H1 (cell line): Measurements from ENCODE around the gene KCNG3. TPM values are rescaled to one million over a fixed set of nuclear protein-coding genes. Genes with fewer than 3 reads are reported as not detected.

Experiments
- CBX5 ChIP-seq: fragments of 300-800, 300-1000 bp; sonication (generic); IDR thresholded peaks from 2 replicates; pipeline ENCODE4 v1.7.1; 2016; ENCODE audit warnings: antibody characterized with exemption, low read length, low read depth
- GABPA ChIP-seq: IDR thresholded peaks from 2 replicates; pipeline ENCODE4 v1.6.1; 2011; ENCODE audit warnings: mild to moderate bottlenecking, low read length, moderate library complexity, borderline replicate concordance; ENCODE audit not compliant: insufficient read depth
- MAFK ChIP-seq: IDR thresholded peaks from 2 replicates; pipeline ENCODE4 v1.6.1; 2012; ENCODE audit warnings: low read depth, mild to moderate bottlenecking, improper control_type of control experiment, low read length
- NANOG ChIP-seq: IDR thresholded peaks from 2 replicates; pipeline ENCODE4 v1.6.1; 2011; ENCODE audit warnings: low read length, low read depth, mild to moderate bottlenecking, inconsistent platforms; ENCODE audit not compliant: insufficient read depth, poor library complexity, severe bottlenecking
- RXRA ChIP-seq: IDR thresholded peaks from 2 replicates; pipeline ENCODE4 v1.6.1; 2011; ENCODE audit warnings: low read depth, mild to moderate bottlenecking, low read length, moderate library complexity; ENCODE audit not compliant: insufficient read depth
- TCF12 ChIP-seq: IDR thresholded peaks from 2 replicates; pipeline ENCODE4 v1.6.1; 2011; ENCODE audit warnings: low read depth, mild to moderate bottlenecking, low read length
- ZNF274 ChIP-seq: IDR thresholded peaks from 2 replicates; pipeline ENCODE4 v1.7.0; 2012; ENCODE audit warnings: low read length, borderline replicate concordance; ENCODE audit errors: extremely low read depth
- polyA plus RNA-seq, 7 experiments: library from polyadenylated mRNA; depleted of rRNA in 3 of 7; stranded (reverse) in 5 of 7; unstranded in 2 of 7; fragments of >200 nt in 5 of 7; fragments of 200-250 nt in 2 of 7; gene quantifications; 1 replicate in 5 of 7; 2 replicates in 1 of 7; 4 replicates in 1 of 7; pipeline versions ENCODE4 v1.2.1 to v1.2.3, GENCODE V29; 2011 to 2013; ENCODE audit warnings: missing spikeins in 2 of 7, mixed read lengths in 2 of 7
- total RNA-seq: library from RNA; stranded (reverse); fragmentation: NEBNext Ultra II Directional; extraction: Animal tissue kit (Norgen Biotek cat#: 25700); gene quantifications from 2 replicates; pipeline ENCODE4 v1.2.1, GENCODE V29; 2021
- TF ChIP-seq, protein P1 (sequence below): fragments of 300-600 bp; sonication (generic); IDR thresholded peaks from 2 replicates; pipeline ENCODE4 v1.7.1; 2012; ENCODE audit warnings: low read length, moderate library complexity, mild to moderate bottlenecking, inconsistent platforms; ENCODE audit not compliant: insufficient replicate concordance

KCNG3 gene
- total and polyA plus RNA-seq, 2 of the 8 experiments (the other 6 are each of a cell fraction or from before 2014, with no cell fraction given) = 8.1 to 21.3 TPM

DNA sequence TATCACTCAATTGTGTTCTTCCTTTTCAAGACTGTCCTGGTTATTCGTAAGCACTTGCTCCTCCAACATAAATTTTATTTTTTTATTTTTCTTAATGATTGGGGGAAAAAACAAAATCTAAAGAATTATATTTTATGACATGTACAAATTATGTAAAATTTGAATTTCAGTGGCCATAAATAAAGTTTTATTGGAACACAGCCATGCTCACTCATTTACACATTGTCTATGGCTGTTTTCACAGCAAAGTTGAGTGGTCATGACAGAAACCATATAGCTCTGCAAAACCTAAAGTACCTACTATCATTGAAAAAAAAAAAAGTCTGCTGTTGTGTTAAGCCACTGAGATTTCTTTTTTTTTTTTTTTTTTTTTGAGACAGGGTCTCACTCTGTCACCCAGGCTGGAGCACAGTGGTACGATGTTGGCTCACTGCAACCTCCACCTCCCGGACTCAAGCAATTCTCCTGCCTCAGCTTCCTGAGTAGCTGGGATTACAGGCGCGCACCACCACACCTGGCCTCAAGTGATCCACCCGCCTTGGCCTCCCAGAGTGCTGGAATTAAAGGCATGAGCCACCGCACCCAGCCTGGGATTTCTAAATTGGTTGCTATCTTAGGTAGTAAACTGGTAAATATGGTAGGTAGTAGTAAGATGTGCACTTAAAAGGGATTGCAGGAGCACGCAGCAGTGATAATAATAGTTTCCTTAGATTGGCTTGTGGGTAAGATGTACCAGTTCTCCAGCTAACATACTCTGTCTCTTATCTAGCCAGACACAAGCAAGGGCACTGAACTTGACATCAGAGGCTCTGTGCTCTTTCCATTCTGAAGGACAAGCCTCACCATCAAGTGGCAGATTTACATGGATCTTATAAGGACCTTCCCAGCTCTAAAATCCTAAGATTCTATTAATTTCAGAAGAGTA, 44.4 kb downstream of the KCNG3 start (continued):
- TF ChIP-seq, protein P1, sequence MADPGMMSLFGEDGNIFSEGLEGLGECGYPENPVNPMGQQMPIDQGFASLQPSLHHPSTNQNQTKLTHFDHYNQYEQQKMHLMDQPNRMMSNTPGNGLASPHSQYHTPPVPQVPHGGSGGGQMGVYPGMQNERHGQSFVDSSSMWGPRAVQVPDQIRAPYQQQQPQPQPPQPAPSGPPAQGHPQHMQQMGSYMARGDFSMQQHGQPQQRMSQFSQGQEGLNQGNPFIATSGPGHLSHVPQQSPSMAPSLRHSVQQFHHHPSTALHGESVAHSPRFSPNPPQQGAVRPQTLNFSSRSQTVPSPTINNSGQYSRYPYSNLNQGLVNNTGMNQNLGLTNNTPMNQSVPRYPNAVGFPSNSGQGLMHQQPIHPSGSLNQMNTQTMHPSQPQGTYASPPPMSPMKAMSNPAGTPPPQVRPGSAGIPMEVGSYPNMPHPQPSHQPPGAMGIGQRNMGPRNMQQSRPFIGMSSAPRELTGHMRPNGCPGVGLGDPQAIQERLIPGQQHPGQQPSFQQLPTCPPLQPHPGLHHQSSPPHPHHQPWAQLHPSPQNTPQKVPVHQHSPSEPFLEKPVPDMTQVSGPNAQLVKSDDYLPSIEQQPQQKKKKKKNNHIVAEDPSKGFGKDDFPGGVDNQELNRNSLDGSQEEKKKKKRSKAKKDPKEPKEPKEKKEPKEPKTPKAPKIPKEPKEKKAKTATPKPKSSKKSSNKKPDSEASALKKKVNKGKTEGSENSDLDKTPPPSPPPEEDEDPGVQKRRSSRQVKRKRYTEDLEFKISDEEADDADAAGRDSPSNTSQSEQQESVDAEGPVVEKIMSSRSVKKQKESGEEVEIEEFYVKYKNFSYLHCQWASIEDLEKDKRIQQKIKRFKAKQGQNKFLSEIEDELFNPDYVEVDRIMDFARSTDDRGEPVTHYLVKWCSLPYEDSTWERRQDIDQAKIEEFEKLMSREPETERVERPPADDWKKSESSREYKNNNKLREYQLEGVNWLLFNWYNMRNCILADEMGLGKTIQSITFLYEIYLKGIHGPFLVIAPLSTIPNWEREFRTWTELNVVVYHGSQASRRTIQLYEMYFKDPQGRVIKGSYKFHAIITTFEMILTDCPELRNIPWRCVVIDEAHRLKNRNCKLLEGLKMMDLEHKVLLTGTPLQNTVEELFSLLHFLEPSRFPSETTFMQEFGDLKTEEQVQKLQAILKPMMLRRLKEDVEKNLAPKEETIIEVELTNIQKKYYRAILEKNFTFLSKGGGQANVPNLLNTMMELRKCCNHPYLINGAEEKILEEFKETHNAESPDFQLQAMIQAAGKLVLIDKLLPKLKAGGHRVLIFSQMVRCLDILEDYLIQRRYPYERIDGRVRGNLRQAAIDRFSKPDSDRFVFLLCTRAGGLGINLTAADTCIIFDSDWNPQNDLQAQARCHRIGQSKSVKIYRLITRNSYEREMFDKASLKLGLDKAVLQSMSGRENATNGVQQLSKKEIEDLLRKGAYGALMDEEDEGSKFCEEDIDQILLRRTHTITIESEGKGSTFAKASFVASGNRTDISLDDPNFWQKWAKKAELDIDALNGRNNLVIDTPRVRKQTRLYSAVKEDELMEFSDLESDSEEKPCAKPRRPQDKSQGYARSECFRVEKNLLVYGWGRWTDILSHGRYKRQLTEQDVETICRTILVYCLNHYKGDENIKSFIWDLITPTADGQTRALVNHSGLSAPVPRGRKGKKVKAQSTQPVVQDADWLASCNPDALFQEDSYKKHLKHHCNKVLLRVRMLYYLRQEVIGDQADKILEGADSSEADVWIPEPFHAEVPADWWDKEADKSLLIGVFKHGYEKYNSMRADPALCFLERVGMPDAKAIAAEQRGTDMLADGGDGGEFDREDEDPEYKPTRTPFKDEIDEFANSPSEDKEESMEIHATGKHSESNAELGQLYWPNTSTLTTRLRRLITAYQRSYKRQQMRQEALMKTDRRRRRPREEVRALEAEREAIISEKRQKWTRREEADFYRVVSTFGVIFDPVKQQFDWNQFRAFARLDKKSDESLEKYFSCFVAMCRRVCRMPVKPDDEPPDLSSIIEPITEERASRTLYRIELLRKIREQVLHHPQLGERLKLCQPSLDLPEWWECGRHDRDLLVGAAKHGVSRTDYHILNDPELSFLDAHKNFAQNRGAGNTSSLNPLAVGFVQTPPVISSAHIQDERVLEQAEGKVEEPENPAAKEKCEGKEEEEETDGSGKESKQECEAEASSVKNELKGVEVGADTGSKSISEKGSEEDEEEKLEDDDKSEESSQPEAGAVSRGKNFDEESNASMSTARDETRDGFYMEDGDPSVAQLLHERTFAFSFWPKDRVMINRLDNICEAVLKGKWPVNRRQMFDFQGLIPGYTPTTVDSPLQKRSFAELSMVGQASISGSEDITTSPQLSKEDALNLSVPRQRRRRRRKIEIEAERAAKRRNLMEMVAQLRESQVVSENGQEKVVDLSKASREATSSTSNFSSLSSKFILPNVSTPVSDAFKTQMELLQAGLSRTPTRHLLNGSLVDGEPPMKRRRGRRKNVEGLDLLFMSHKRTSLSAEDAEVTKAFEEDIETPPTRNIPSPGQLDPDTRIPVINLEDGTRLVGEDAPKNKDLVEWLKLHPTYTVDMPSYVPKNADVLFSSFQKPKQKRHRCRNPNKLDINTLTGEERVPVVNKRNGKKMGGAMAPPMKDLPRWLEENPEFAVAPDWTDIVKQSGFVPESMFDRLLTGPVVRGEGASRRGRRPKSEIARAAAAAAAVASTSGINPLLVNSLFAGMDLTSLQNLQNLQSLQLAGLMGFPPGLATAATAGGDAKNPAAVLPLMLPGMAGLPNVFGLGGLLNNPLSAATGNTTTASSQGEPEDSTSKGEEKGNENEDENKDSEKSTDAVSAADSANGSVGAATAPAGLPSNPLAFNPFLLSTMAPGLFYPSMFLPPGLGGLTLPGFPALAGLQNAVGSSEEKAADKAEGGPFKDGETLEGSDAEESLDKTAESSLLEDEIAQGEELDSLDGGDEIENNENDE = no peak
- TF ChIP-seq GABPA (no peak), CBX5 (no peak), MAFK (no peak), RXRA (no peak), NANOG (no peak), ZNF274 (no peak), TCF12 (no peak)
